ENCODE data around the gene OR4K5.
"Not testable (repeated sequence)": the region's sequence is repeated elsewhere in the genome, so short reads cannot be mapped to it uniquely, and the experiment has no call there.

The OR4K5 gene, protein sequence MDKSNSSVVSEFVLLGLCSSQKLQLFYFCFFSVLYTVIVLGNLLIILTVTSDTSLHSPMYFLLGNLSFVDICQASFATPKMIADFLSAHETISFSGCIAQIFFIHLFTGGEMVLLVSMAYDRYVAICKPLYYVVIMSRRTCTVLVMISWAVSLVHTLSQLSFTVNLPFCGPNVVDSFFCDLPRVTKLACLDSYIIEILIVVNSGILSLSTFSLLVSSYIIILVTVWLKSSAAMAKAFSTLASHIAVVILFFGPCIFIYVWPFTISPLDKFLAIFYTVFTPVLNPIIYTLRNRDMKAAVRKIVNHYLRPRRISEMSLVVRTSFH

DNA sequence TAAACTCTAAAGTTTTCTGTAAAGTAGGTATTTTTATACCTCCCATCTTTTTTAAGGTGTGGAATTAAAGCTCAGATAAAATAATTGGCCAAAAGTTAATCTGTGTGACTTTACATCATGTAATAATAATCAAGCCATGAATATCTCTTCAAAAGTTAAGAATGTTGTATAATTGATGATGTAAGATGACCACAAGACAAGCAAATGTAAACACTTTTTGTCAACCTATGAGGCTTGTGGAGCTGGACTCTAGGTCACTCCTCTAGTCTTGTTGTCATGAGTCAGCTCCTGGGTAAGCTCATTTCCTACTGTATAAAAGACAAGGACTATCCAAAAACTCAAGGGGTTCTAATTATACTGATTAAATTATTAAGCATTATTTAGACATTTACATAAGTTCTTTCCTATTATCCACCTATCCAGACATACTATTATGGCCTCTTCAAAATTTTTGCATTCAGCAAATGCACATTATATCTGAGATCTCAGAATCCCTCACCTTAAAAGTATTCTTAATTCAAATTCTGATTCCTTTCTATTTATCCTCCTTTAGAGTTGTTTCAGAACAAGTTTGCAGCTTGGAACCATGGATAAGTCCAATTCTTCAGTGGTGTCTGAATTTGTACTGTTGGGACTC is at the start of gene OR4K5:
TSS of gene OR4K5 (plus strand) at position 587 of the 637 bp plus-strand sequence. CDS start at position 587, 0 bp downstream.
- no peak for DNase-seq (ENCODE audit: low read depth)

DNA sequence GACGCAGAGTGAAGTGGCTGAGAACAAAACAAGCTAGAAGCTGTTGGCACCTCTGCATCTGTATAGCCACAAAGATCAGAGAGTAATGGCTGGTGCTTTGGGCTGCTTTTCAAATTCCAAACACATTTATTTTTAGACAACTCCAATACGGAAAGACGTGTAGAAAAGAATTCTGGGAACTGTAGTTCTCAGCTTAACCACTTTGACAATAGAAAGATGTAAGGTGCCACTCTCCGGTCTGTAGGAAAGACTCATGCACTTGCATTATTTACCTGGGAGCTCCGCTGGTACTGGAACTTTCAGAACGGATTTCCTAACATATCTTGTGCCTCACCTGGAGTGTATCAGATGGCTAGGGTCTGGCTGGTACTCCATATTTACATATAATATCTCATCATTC is 47.2 kb upstream of the OR4K5 start:
- DNase-seq (ENCODE audit: low read depth), result no peak

DNA sequence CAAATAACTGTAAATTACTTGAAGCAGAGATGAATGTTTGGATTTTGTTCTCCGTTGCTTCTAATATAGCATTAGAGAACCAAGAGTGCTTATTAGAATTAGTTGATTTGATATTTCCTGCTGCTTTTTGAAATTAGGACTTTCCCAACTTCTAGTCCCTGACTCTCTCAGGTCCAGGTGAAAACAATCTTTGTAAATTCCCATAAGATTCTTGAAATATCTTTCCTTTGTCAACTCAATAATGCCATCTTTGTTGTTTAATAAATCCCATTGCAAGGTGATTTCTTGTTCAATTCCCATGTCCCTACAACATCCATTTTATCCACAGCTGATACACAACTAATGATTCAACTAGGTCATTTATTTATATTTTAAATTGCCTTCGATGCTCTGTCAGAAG is 45.6 kb upstream of the OR4K5 start, which contains the start of gene OR4K2:
TSS of gene OR4K2 (plus strand) at position 301 of the 400 bp plus-strand sequence. CDS start 1,126 bp downstream, outside the sequence.
- no peak for DNase-seq (ENCODE audit: low read depth)

DNA sequence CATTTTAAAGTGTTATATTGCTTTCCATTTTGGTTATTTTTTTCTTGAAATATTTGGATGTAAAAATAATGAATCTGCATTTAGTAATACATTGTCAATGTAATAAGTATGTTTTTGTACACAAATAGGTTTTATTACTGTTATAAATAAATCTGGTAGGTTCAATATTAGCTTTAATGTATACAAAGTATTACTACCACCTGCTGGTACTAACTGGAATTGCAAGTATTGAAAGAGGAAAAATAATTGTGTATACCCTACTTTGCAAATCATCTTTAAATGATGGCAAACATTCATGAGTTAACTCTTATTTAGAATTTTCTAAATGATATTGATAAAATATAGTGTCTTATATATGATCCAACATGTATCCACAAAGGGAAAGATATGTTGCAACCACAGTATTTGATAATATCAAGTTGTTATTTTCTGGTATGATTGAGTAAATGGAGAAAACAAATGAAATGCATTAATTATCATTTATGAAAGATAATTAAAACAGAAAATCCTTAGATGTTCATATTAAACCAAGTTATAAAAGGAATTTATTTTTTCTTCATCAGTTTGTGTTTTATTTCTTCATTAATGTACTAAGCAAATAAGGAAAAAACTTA is 42.3 kb upstream of the OR4K5 start:
- DNase-seq (ENCODE audit: low read depth), result peak; percentile 26

DNA sequence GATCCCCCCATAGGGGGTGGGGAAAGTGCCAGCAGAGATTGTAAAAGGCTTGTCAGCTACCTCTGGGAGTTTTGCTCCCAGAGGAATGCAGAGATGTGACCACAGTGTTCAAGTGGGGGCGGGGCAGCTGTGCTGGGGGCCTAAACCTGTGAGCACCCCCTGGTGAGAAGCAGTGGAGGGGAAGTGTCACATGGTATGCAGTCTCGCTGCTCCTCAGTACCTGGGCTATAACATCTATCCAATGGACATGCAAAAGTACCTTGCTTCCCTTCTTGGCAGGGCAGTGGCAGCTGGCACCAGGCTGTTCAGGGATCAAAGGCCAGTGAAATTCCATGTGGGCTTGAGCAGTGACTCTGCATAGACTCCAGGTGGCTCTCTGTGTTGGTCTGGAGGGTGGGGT is 25.1 kb upstream of the OR4K5 start:
- DNase-seq (ENCODE audit: low read depth), result no peak

DNA sequence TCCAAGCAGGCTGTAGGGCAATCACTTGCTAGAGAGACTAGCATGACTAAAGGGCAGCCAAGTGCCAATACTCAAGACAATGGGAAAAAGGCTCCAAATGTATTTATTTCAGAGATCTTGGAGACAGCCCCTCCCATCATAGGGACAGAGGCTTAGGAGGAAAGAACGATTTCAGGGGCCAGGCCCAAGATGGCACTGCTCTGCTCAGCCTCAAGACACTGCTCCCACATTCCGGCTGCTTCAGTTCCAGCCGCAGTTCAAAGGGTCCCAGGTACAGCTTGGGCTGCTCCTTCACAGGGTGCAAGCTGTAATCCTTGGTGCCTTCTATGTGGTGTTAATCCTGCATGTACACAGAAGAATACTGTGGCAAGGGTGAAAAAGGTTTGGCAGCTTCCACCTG is 19.4 kb upstream of the OR4K5 start:
- no peak for DNase-seq (ENCODE audit: low read depth)

DNA sequence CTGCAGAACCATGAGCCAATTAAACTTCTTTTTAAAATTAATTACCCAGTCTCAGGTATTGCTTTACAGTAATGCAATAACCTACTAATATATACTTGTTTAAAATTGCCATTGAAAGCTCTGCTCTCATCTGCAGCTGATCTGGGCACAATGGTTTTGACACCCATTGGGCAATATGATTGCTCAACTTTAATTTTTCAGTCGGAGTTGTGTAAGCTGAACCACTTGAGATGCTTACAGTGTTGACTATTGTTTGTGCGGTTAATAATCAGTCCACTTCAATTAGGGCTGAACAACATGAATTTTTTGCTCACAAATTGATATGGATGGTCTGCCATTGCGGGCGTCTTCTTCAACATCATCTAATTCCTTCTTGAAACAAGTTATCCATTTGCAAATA is 18.0 kb upstream of the OR4K5 start:
- no peak for DNase-seq (ENCODE audit: low read depth)

DNA sequence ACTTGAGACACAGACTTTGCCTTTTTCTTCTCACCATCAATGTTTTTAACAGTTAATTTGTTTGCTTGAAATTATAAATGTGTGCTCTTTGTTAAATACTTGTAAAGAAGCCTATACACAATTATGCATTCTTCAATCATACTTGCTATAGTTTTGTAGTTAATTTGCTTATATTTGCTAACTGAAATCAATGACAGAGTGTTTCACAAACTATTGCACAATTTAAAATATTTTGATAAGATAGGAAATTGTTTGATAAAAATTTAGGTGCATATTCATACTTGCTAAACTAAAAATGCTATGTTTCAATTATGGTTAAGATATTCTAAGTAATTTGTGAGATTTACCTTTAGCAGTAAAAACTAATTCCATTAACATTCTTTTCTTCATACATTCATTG is 13.7 kb upstream of the OR4K5 start:
- no peak for DNase-seq (ENCODE audit: low read depth)

DNA sequence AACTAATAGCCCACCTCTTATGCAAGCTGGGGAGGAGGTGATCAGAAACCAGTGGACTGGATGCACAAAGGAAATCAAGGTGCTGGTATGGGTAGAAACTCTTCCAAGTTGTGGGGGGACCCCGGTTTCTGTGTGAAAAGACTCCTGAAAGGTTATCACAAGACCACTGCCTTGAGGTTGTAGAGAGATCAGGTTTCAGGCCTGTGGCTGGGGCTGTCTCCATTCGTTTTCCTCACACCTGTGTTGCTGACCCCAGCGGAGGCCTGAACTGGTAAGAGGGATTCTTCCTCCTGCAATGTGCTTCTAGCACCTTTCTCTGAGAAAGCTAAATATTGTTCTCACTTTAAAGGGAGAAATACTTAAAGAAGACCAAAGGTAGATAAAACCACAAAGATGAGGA is 9.3 kb upstream of the OR4K5 start:
- DNase-seq (ENCODE audit: low read depth), result no peak

DNA sequence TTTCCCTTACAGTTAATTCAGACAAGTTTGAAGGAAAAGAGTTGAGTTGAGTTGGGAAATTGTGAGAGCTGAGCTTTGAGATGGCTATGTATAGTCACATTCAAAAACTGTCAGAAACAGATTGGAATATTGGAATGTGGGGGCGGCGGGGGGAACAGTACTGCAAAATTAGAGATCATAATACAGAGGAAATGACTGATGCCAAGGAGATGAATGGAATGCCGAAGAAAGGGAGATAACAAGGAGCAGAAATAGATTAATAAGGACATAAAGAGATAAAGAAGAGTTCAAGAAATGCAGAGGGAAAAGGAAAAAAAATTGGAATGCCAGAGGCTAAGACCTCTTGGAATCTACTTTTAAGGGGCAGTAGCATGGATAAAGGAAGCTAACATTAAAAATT is 3.2 kb upstream of the OR4K5 start:
- DNase-seq (ENCODE audit: low read depth), result no peak

DNA sequence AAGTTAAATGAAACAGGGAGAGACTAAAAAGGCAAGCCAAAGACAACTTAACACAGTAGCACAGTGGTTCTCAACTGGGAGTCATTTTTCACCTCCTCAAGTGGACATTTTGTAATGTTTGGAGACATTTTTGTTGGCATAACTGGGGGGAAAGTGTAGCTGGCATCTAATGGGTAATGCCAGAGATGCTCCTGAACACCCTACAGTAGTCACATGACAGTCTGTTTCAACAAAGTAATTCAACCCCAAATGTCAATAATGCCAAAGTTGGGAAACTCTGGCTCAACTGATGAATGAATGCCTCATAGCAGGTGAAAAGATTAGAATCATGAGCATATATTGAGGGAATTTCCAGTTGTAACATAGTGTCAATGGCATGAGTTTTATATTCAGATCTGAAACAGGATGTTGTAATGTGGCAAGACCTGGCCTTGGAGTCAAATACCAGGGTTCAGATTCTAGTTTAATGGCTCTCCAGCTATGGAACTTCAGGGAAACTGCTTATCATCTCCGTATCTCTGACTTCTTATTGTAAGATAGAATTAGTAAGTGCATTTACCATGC is 2.4 kb upstream of the OR4K5 start:
- DNase-seq (ENCODE audit: low read depth), result no peak

DNA sequence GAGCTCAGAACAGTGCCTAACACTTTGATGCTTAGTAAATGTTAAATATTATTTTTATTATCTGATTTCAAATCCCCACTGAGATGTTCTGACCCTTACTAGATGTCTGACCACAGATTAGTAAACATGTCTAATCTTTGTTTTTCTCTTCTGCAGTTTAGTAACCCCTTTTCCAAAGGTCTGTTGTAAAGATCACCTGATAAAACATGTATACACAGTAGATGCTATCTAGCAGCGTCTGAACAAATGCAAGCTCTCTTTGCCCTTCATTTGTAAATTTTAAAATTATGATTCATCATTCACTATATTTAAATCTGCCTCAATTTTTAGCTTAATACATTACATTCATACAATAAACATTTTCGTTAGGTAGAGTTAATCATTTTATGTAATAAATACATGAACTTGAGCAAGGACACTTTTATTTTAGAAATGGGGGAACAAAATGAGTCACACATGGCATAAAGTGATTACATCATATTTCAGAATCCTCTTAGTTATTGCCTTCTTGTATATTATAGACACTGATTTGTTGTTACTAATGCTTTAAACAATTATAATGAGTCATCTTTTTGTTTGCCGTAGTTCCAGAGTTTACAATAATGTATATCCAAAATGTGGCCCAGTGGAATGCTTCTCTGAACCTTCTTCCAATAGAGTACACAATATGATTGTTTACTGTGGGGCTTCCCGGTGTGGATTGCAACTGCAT is 1.7 kb upstream of the OR4K5 start:
- DNase-seq (ENCODE audit: low read depth), result no peak

DNA sequence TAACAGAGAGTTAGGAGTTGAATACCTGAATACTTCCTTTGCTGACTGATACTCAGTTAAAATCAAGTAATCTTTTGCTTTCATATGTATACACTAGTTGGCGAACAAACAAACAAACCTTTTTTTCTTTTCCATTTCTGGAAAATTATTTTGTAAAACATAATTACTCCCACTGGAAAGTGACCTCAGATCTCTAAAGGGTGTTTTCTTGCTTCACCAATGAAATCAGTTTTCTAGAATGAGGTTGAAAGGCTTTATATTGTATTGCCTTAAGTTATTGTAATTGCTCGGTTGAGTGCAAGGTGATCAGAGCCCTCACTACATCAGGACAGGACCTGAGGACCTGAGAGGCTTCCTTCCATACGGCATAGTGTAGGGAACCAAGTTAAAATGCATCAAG is 10.2 kb downstream of the OR4K5 start, which contains the start of gene OR4K1:
TSS of gene OR4K1 (plus strand) at position 301 of the 400 bp plus-strand sequence. CDS start 4,750 bp downstream, outside the sequence.
- no peak for DNase-seq (ENCODE audit: low read depth)

DNA sequence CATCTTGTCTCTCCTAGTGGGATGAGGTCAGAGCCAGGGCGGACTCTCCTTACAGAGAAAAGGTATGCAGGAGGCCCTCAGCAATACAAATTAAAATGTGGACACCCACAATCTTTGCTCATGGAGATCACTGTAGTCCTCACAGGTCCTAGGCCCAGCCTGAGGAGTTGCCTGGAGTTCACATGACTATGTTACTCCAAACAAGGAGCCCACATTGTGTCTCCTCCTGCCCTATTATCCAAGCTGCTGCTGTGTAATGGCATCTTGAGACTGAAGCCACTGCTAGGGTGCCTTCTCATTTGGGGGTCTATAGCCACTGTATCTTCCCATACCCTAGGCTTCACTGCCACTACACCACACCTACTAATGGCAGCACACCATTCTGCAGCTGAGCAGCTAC is 21.3 kb downstream of the OR4K5 start:
- no peak for DNase-seq (ENCODE audit: low read depth)

DNA sequence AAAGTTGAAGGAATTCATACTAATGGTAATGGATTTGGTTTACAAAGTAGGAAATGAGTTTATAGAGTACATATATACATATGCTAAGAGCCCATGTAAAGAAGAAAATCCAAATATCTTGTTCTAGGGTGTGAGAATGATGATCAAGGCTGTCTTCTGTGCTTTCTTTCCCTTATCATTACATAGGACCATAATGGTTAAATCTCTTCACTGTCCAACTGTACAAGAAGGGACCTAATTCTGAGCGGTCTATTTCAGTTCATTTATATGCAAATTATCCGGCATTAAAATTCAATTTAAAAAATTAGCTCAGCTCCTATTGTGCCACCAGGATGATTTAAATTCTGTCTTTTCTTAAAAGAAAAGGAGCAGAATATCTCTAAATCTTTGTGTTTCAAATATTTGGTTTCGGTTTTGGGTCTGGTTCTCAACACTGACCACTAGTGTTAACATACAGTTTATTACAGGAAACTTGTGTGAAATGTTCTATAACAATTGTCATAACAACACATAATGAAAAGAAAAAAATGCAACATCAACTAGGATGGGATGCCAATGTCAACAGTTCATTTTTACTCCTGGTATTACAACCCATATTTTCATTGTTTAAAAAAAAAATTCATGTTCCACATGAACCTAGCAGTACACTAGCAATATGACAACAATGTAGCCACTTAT is 27.1 kb downstream of the OR4K5 start:
- peak; percentile 14 for DNase-seq (ENCODE audit: low read depth)

DNA sequence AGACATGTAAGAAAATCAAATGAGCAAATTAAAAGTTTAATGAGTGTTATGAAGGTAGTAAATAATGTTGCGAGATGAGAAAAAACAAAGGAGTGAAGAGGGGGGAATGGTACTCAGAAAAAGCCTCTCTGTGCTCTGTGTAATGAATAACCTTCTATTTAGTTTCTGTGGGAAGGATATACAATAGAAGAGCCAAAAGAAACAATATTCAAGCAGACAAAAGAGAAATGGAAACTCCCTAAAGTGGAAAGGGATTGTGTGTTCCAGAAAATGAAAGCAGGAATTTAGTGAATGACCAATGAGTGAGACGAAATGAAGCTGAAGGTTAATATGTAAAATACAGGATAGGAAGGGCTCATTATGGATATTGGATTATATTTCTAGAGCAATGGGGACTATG is 28.8 kb downstream of the OR4K5 start:
- no peak for DNase-seq (ENCODE audit: low read depth)

DNA sequence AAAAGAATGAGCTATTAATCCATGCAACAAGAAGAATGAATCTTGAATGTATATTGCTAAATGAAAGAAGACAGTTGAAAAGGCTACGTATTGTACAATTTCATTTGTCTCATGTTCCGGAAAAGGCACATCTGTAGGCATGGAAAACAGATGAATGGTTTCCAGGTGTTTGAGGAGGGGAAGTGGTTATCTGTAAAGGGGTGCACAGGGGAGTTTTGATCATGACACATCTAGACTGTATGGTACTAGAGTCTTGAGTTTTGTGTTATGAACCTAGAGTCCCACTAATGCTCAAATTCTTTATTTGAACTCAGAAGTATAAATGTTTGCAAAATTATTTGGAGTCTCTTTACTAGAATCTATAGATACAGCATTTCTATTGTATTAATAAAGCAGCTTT is 49.3 kb downstream of the OR4K5 start:
- not testable (repeated sequence) for DNase-seq (ENCODE audit: low read depth)

Data from HS-5 (cell line).